HEK293 (cell line): Measurements from ENCODE around the gene SHANK2.

ENCODE experiments used
- CTCF ChIA-PET: fragments of 350-600 bp; formaldehyde crosslinking; extraction: SDS; loops from one replicate; lab custom pipeline; 2021; ENCODE audit warnings: antibody characterized with exemption; lab: Yijun Ruan, JAX
- POLR2A ChIA-PET: fragments of 300-600 bp; formaldehyde crosslinking; extraction: SDS; loops from one replicate; lab custom pipeline; 2020; ENCODE audit warnings: antibody characterized with exemption, inconsistent platforms; lab: Yijun Ruan, JAX
- H3K27ac ChIP-seq: fragments of 200-500 bp; sonication (Bioruptor generic); 2 replicates; pipeline ENCODE4 v1.5.1; 2014; ENCODE audit warnings: low read depth, low read length, control low read depth, inconsistent platforms; ENCODE audit errors: extremely low read depth
- H3K36me3 ChIP-seq, 2 experiments: fragments of 200-500 bp in 1 of 2; sonication (Bioruptor generic) in 1 of 2; 1 replicate in 1 of 2; 2 replicates in 1 of 2; pipeline ENCODE4 v1.5.1; 2014 to 2017; ENCODE audit warnings: inconsistent platforms in 2 of 2, low read length in 2 of 2; ENCODE audit not compliant: control insufficient read depth in 2 of 2, insufficient read depth in 1 of 2
- H3K4me1 ChIP-seq: fragments of 200-500 bp; sonication (Bioruptor generic); 2 replicates; pipeline ENCODE4 v1.5.1; 2014; ENCODE audit warnings: mild to moderate bottlenecking, low read length, inconsistent platforms; ENCODE audit not compliant: control insufficient read depth, insufficient read depth
- H3K4me3 ChIP-seq: 2 replicates; pipeline ENCODE4 v1.5.1; 2011; ENCODE audit warnings: low read depth, mild to moderate bottlenecking, control low read depth, low read length, moderate library complexity
- H3K9me3 ChIP-seq: fragments of 200-500 bp; sonication (Bioruptor generic); 2 replicates; pipeline ENCODE4 v1.5.1; 2014; ENCODE audit warnings: low read depth, low read length, inconsistent platforms; ENCODE audit not compliant: control insufficient read depth, insufficient read depth
- BCL6B ChIP-seq: fragments of 450-650 bp; formaldehyde crosslinking; IDR thresholded peaks from 2 replicates; pipeline ENCODE4 v1.5.1; 2017; ENCODE audit warnings: missing biosample characterization, missing genetic modification characterization
- MYNN ChIP-seq: fragments of 450-650 bp; formaldehyde crosslinking; IDR thresholded peaks from 2 replicates; pipeline ENCODE4 v1.5.1; 2016; ENCODE audit warnings: missing biosample characterization, missing genetic modification characterization, borderline replicate concordance
- OSR2 ChIP-seq: fragments of 450-650 bp; formaldehyde crosslinking; IDR thresholded peaks from 2 replicates; pipeline ENCODE4 v1.5.1; 2016; ENCODE audit warnings: missing biosample characterization, missing genetic modification characterization
- OVOL3 ChIP-seq: fragments of 450-650 bp; formaldehyde crosslinking; IDR thresholded peaks from 2 replicates; pipeline ENCODE4 v1.5.1; 2016; ENCODE audit warnings: missing biosample characterization, missing genetic modification characterization
- TSHZ1 ChIP-seq: fragments of 450-650 bp; formaldehyde crosslinking; IDR thresholded peaks from 2 replicates; pipeline ENCODE4 v1.5.1; 2016; ENCODE audit warnings: missing biosample characterization, missing genetic modification characterization, borderline replicate concordance
- WT1 ChIP-seq: fragments of 450-650 bp; formaldehyde crosslinking; IDR thresholded peaks from 2 replicates; pipeline ENCODE4 v1.5.1; 2016; ENCODE audit warnings: missing biosample characterization, missing genetic modification characterization
- ZIC2 ChIP-seq: fragments of 450-650 bp; formaldehyde crosslinking; IDR thresholded peaks from 2 replicates; pipeline ENCODE4 v1.5.1; 2016; ENCODE audit warnings: missing biosample characterization, missing genetic modification characterization
- ZNF146 ChIP-seq: fragments of 450-650 bp; formaldehyde crosslinking; IDR thresholded peaks from 2 replicates; pipeline ENCODE4 v1.5.1; 2016; ENCODE audit warnings: missing biosample characterization, missing genetic modification characterization
- ZNF23 ChIP-seq: fragments of 450-650 bp; formaldehyde crosslinking; IDR thresholded peaks from 2 replicates; pipeline ENCODE4 v1.5.1; 2016; ENCODE audit warnings: missing biosample characterization, missing genetic modification characterization, borderline replicate concordance
- ZNF248 ChIP-seq: fragments of 450-650 bp; formaldehyde crosslinking; IDR thresholded peaks from 2 replicates; pipeline ENCODE4 v1.5.1; 2017; ENCODE audit warnings: missing biosample characterization, missing genetic modification characterization
- ZNF266 ChIP-seq: fragments of 450-650 bp; formaldehyde crosslinking; IDR thresholded peaks from 2 replicates; pipeline ENCODE4 v1.5.1; 2016; ENCODE audit warnings: missing biosample characterization, missing genetic modification characterization, low read depth
- ZNF280C ChIP-seq: fragments of 450-650 bp; formaldehyde crosslinking; IDR thresholded peaks from 2 replicates; pipeline ENCODE4 v1.5.1; 2016; ENCODE audit warnings: missing biosample characterization, missing genetic modification characterization
- ZNF423 ChIP-seq: fragments of 450-650 bp; formaldehyde crosslinking; IDR thresholded peaks from 2 replicates; pipeline ENCODE4 v1.5.1; 2016; ENCODE audit warnings: missing biosample characterization, missing genetic modification characterization
- ZNF521 ChIP-seq: fragments of 450-650 bp; formaldehyde crosslinking; IDR thresholded peaks from 2 replicates; pipeline ENCODE4 v1.5.1; 2017; ENCODE audit warnings: missing biosample characterization, mild to moderate bottlenecking, missing genetic modification characterization
- ZNF645 ChIP-seq: fragments of 450-650 bp; formaldehyde crosslinking; IDR thresholded peaks from 2 replicates; pipeline ENCODE4; 2016; ENCODE audit warnings: missing biosample characterization, missing genetic modification characterization
- ZNF777 ChIP-seq: fragments of 450-650 bp; formaldehyde crosslinking; IDR thresholded peaks from 2 replicates; pipeline ENCODE4 v1.5.1; 2017; ENCODE audit warnings: missing biosample characterization, missing genetic modification characterization, borderline replicate concordance
- ZNF830 ChIP-seq: fragments of 450-650 bp; IDR thresholded peaks from 2 replicates; pipeline ENCODE4 v1.5.0; 2018; ENCODE audit warnings: missing biosample characterization, missing genetic modification characterization, low read depth, mild to moderate bottlenecking, moderate library complexity
- ZNF837 ChIP-seq: fragments of 450-650 bp; formaldehyde crosslinking; IDR thresholded peaks from 2 replicates; pipeline ENCODE4 v1.5.1; 2016; ENCODE audit warnings: missing biosample characterization, missing genetic modification characterization
- ZSCAN5A ChIP-seq: fragments of 450-650 bp; formaldehyde crosslinking; IDR thresholded peaks from 2 replicates; pipeline ENCODE4 v1.5.1; 2016; ENCODE audit warnings: missing biosample characterization, missing genetic modification characterization

SHANK2 gene

GRCh38 chr11:71240865-71241691 lies 11.3 kb downstream of the SHANK2 start (continued):
- TF ChIP-seq ZNF248 (tag by site-specific recombination) (no peak), ZNF146 (tag by site-specific recombination) (no peak), OSR2 (tag by site-specific recombination) (peak; percentile 94), ZIC2 (tag by site-specific recombination) (no peak), ZNF830 (tag by site-specific recombination) (no peak), BCL6B (tag by site-specific recombination) (peak; percentile 71), TSHZ1 (tag by site-specific recombination) (peak; percentile 39; the same call in 1 of the 2 replicates), ZNF266 (tag by site-specific recombination) (no peak), ZNF280C (tag by site-specific recombination) (no peak)
- TF ChIP-seq, all 188 proteins: peak for 41

GRCh38 chr11:71240061-71240690 lies 12.2 kb downstream of the SHANK2 start:
- Histone ChIP-seq H3K9me3 (no peaks in the 10 kb centered on the region), H3K4me1 (peaks cover 10% of the 10 kb centered on the region), H3K4me3 (no peak overlapping the region), H3K36me3 (no peaks in the 10 kb centered on the region), H3K27ac (no peak overlapping the region)
- TF ChIP-seq OVOL3 (tag by site-specific recombination) = no peak
- TF ChIP-seq ZNF521 (tag by site-specific recombination) = no peak
- no peak for TF ChIP-seq ZNF645
- no peak for TF ChIP-seq WT1 (tag by site-specific recombination)
- TF ChIP-seq ZNF423 (tag by site-specific recombination) = no peak
- TF ChIP-seq ZNF248 (tag by site-specific recombination) = no peak
- TF ChIP-seq ZNF23 = no peak
- no peak for TF ChIP-seq ZNF777 (tag by site-specific recombination)
- no peak for TF ChIP-seq ZSCAN5A
- TF ChIP-seq ZNF837 = no peak
- no peak for TF ChIP-seq MYNN (tag by site-specific recombination)
- CTCF ChIA-PET = interaction anchor here (0.5 to 1.2 kb wide), 4 partner anchors 12 to 426 kb away, joined by 3 to 6 read pairs (median 4); partner anchors contain the start of gene SHANK2
- POLR2A ChIA-PET = interaction anchor here (1.8 kb wide), 1 partner anchor 12 kb away, joined by 9 read pairs; the partner anchor contains the start of gene SHANK2
